Gastroesophageal sphincter (tissue), 3 donors: ENCODE data around the gene BBS7.

ENCODE experiments used
- POLR2AphosphoS5 ChIP-seq: sonication (generic); formaldehyde crosslinking; IDR thresholded peaks from one replicate; pipeline ENCODE4 v1.6.1; 2017; ENCODE audit warnings: antibody characterized with exemption
- TF ChIP-seq, protein P1 (sequence below), 4 experiments: fragments of 200-600 bp in 2 of 4; fragments of 450-650 bp in 2 of 4; sonication (generic) in 1 of 4; IDR thresholded peaks; one replicate each; pipeline ENCODE4 v1.5.1; 2017 to 2019; ENCODE audit warnings: antibody characterized with exemption in 4 of 4, mild to moderate bottlenecking in 2 of 4, moderate library complexity in 2 of 4

- TF ChIP-seq, protein P1, sequence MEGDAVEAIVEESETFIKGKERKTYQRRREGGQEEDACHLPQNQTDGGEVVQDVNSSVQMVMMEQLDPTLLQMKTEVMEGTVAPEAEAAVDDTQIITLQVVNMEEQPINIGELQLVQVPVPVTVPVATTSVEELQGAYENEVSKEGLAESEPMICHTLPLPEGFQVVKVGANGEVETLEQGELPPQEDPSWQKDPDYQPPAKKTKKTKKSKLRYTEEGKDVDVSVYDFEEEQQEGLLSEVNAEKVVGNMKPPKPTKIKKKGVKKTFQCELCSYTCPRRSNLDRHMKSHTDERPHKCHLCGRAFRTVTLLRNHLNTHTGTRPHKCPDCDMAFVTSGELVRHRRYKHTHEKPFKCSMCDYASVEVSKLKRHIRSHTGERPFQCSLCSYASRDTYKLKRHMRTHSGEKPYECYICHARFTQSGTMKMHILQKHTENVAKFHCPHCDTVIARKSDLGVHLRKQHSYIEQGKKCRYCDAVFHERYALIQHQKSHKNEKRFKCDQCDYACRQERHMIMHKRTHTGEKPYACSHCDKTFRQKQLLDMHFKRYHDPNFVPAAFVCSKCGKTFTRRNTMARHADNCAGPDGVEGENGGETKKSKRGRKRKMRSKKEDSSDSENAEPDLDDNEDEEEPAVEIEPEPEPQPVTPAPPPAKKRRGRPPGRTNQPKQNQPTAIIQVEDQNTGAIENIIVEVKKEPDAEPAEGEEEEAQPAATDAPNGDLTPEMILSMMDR (IDR thresholded peaks at IDR 0.05) = no peak
- TF ChIP-seq POLR2AphosphoS5 = no peak
Measured at GRCh38 chr4:121790976-121791375, 79.3 kb downstream of the BBS7 start.
